Smooth muscle cell (in vitro differentiated cells): Measurements from ENCODE around the gene HSD17B1. TPM values are rescaled to one million over a fixed set of nuclear protein-coding genes. Genes with fewer than 3 reads are reported as not detected.
"Not testable (repeated sequence)": the region's sequence is repeated elsewhere in the genome, so short reads cannot be mapped to it uniquely, and the experiment has no call there.

ENCODE experiments used
- DNase-seq: peaks from one replicate; lab custom pipeline; 2025; ENCODE audit not compliant: unreplicated experiment; lab: John Stamatoyannopoulos, UW
- H2AFZ ChIP-seq: fragments of 200-600 bp; sonication (generic); 2 replicates; pipeline ENCODE4 v1.6.0; 2016; ENCODE audit warnings: antibody characterized with exemption, low read depth, mild to moderate bottlenecking
- H3F3A ChIP-seq: fragments of 200-600 bp; sonication (generic); 2 replicates; pipeline ENCODE4 v1.6.0; 2017; ENCODE audit warnings: antibody characterized with exemption, low read depth
- H3K27ac ChIP-seq: fragments of 200-600 bp; sonication (generic); 2 replicates; pipeline ENCODE4 v1.5.1; 2016; ENCODE audit warnings: low read depth, mild to moderate bottlenecking
- H3K27me3 ChIP-seq: fragments of 200-600 bp; sonication (generic); 2 replicates; pipeline ENCODE4 v1.6.1; 2016; ENCODE audit warnings: low read depth, mild to moderate bottlenecking
- H3K36me3 ChIP-seq: fragments of 200-600 bp; sonication (generic); 2 replicates; pipeline ENCODE4 v1.5.1; 2016; ENCODE audit warnings: low read depth
- H3K4me1 ChIP-seq: fragments of 200-600 bp; sonication (generic); 2 replicates; pipeline ENCODE4 v1.5.1; 2016; ENCODE audit warnings: low read depth
- H3K4me2 ChIP-seq: fragments of 200-600 bp; sonication (generic); 2 replicates; pipeline ENCODE4 v1.6.0; 2016; ENCODE audit warnings: mild to moderate bottlenecking
- H3K4me3 ChIP-seq: fragments of 200-600 bp; sonication (generic); 2 replicates; pipeline ENCODE4 v1.5.1; 2016; ENCODE audit warnings: mild to moderate bottlenecking
- H3K79me2 ChIP-seq: fragments of 200-600 bp; sonication (generic); 2 replicates; pipeline ENCODE4 v1.6.0; 2016; ENCODE audit warnings: low read depth, mild to moderate bottlenecking
- H3K9ac ChIP-seq: fragments of 200-600 bp; sonication (generic); 2 replicates; pipeline ENCODE4 v1.6.0; 2016; ENCODE audit warnings: low read depth
- H3K9me3 ChIP-seq: fragments of 200-600 bp; sonication (generic); replicated peaks from 2 replicates; pipeline ENCODE4 v1.5.1; 2016; ENCODE audit warnings: low read depth
- H4K20me1 ChIP-seq: fragments of 200-600 bp; sonication (generic); 2 replicates; pipeline ENCODE4 v1.6.0; 2016; ENCODE audit warnings: low read depth
- WGBS: methylation state at CpG from one replicate; pipeline ENCODE4 v1.1.7; 2016; ENCODE audit warnings: low lambda C conversion rate; 5-methylcytosine and 5-hydroxymethylcytosine counted together
- polyA plus RNA-seq: library from polyadenylated mRNA; unstranded; fragments of >200 nt; fragmentation: Nextera tagmentation; extraction: Ambion mirVana; gene quantifications from 2 replicates; pipeline ENCODE4 v1.2.1, GENCODE V29; 2016
- total RNA-seq: library from RNA; depleted of rRNA; stranded (reverse); fragments of >200 nt; gene quantifications from 2 replicates; pipeline ENCODE4 v1.2.3, GENCODE V29; 2014
- TF ChIP-seq, protein P1 (sequence below): fragments of 200-600 bp; sonication (generic); IDR thresholded peaks from 2 replicates; pipeline ENCODE4 v1.5.1; 2017; ENCODE audit warnings: borderline replicate concordance, mild to moderate bottlenecking, antibody characterized with exemption; ENCODE audit not compliant: insufficient read depth, poor library complexity, severe bottlenecking

Gene HSD17B1
- total and polyA plus RNA-seq, 2 experiments from 2014 or later = 0.40 to 3.5 TPM

DNA sequence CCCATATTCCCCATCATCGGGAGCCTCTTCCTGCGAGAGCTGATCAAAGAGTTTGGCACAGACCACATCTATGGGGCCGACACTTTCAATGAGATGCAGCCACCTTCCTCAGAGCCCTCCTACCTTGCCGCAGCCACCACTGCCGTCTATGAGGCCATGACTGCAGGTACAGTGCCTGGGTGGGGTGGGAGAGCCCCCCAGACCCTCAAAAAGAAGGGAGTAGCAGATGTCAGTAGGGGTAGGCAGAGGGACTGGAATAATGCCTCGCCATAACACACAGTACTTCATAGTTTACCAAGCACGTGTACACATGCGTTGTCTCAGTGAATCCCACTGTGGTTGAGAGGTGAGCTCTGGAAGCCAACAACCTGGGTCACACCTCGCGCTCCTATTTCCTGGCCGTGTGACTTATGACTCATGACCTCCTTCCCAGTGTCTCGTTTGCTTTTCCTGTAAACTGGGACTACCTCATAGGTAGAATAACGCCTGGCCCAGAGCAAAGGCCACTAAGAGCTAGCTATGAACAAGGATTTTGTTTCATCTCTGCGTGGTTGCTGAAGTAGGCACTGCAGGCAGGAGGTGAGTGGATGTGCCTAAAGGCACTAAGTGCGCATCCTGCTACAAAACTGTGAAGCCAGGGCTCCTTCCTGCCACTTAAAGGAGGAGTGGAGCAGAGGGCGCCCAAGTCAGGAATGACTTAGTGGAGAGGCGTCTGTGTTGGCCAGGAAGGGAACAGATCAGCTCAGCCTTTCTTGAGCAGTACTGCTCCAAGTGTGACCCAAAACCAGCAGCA, 11.5 kb upstream of the HSD17B1 start:
- H3K4me3 ChIP-seq = no peak overlapping the region
- no peaks in the 10 kb centered on the region for H3K4me1 ChIP-seq
- no peaks in the 10 kb centered on the region for H3K27me3 ChIP-seq
- DNase-seq = no peak
- peaks cover 5% of the 10 kb centered on the region for H3K79me2 ChIP-seq
- H3F3A ChIP-seq = peaks cover 5% of the 10 kb centered on the region
- H2AFZ ChIP-seq = no peak overlapping the region
- no peak overlapping the region for H3K4me2 ChIP-seq
- no peaks in the 10 kb centered on the region for H4K20me1 ChIP-seq
- no peaks in the 10 kb centered on the region for H3K9me3 ChIP-seq
- no peaks in the 10 kb centered on the region for H3K36me3 ChIP-seq
- TF ChIP-seq, protein P1, sequence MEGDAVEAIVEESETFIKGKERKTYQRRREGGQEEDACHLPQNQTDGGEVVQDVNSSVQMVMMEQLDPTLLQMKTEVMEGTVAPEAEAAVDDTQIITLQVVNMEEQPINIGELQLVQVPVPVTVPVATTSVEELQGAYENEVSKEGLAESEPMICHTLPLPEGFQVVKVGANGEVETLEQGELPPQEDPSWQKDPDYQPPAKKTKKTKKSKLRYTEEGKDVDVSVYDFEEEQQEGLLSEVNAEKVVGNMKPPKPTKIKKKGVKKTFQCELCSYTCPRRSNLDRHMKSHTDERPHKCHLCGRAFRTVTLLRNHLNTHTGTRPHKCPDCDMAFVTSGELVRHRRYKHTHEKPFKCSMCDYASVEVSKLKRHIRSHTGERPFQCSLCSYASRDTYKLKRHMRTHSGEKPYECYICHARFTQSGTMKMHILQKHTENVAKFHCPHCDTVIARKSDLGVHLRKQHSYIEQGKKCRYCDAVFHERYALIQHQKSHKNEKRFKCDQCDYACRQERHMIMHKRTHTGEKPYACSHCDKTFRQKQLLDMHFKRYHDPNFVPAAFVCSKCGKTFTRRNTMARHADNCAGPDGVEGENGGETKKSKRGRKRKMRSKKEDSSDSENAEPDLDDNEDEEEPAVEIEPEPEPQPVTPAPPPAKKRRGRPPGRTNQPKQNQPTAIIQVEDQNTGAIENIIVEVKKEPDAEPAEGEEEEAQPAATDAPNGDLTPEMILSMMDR = no peak
- no peak overlapping the region for H3K9ac ChIP-seq
- no peak overlapping the region for H3K27ac ChIP-seq
- 87% methylated on average over 17 of the region's 17 CpGs for WGBS

DNA sequence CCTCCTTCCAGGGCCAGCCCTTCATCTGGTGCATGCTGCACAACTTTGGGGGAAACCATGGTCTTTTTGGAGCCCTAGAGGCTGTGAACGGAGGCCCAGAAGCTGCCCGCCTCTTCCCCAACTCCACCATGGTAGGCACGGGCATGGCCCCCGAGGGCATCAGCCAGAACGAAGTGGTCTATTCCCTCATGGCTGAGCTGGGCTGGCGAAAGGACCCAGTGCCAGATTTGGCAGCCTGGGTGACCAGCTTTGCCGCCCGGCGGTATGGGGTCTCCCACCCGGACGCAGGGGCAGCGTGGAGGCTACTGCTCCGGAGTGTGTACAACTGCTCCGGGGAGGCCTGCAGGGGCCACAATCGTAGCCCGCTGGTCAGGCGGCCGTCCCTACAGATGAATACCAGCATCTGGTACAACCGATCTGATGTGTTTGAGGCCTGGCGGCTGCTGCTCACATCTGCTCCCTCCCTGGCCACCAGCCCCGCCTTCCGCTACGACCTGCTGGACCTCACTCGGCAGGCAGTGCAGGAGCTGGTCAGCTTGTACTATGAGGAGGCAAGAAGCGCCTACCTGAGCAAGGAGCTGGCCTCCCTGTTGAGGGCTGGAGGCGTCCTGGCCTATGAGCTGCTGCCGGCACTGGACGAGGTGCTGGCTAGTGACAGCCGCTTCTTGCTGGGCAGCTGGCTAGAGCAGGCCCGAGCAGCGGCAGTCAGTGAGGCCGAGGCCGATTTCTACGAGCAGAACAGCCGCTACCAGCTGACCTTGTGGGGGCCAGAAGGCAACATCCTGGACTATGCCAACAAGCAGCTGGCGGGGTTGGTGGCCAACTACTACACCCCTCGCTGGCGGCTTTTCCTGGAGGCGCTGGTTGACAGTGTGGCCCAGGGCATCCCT, 9.3 kb upstream of the HSD17B1 start:
- Histone ChIP-seq H3K4me2 (no peak overlapping the region), H3K9me3 (no peaks in the 10 kb centered on the region), H2AFZ (no peak overlapping the region), H3F3A (peaks cover 5% of the 10 kb centered on the region), H4K20me1 (no peaks in the 10 kb centered on the region), H3K27ac (no peak overlapping the region), H3K4me1 (no peaks in the 10 kb centered on the region), H3K9ac (no peak overlapping the region), H3K79me2 (no peaks in the 10 kb centered on the region), H3K4me3 (no peak overlapping the region), H3K27me3 (no peaks in the 10 kb centered on the region), H3K36me3 (no peaks in the 10 kb centered on the region)
- TF ChIP-seq, protein P1 = no peak
- 97% methylated on average over 39 of the region's 39 CpGs for WGBS
- no peak for DNase-seq

DNA sequence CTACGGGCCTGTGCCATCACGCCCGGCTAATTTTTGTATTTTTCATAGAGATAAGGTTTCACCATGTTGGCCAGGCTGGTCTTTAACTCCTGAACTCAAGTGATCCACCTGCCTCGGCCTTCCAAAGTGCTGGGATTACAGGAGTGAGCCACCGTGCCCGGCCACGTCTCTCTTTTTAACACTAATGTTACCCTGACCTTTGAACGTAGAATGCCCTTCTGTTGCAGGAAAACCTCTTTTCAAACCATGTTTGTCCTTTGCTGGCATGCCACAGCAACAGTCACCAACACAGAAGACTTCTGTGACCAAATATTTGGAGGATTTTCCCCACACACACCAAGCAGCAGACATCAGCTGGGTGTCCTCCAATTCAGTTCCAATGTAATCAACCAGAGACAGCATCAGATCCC, 7.8 kb upstream of the HSD17B1 start:
- Histone ChIP-seq H3F3A (peaks cover 5% of the 10 kb centered on the region), H3K9me3 (no peaks in the 10 kb centered on the region), H2AFZ (no peak overlapping the region), H4K20me1 (no peaks in the 10 kb centered on the region), H3K79me2 (no peaks in the 10 kb centered on the region), H3K4me3 (no peak overlapping the region), H3K36me3 (no peaks in the 10 kb centered on the region), H3K27me3 (no peaks in the 10 kb centered on the region), H3K9ac (no peak overlapping the region), H3K4me2 (no peak overlapping the region), H3K27ac (no peak overlapping the region), H3K4me1 (peaks cover 5% of the 10 kb centered on the region)
- TF ChIP-seq, protein P1 = no peak
- 86% methylated on average over 8 of the region's 8 CpGs for WGBS
- no peak for DNase-seq

DNA sequence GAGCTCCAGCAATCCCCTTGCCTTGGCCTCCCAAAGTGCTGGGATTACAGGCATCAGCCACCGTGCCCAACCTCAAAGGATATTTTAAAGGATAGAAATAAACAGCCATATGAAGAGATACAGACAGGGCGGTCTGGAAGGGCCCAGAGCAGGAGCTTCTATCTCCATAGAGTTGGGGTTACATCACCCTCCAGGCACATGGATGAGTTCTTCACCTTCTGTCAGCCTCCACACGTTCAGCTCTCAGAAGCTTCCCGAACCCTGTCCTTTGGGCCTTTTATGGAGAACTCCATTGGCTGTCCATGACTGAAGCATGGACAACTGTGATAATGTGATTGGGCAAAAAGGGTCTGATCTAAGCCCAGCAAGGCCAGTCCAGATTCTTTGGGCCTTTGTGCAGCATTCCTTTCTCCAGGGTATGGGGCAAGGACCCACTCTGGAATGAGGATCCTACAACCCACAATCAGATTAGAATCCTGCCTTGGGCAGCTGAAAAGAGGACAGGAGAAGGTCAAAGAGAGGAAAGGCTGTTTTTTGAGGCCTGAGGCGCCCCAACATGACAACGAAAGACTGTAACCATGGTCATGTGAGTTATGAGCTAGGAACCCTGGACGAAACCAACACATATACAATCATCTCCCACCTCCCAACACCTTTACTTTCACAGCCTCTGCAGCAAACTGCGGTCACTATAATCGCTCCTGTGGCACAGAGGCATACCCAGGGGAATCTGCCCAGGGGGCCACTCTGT, 6.8 kb upstream of the HSD17B1 start:
- not testable (repeated sequence) for H3K27me3 ChIP-seq, H3K9ac ChIP-seq, H3K4me2 ChIP-seq, H3K4me3 ChIP-seq, H3K27ac ChIP-seq, H3K79me2 ChIP-seq, H3K4me1 ChIP-seq, H3F3A ChIP-seq, H4K20me1 ChIP-seq, H3K36me3 ChIP-seq, H3K9me3 ChIP-seq, DNase-seq, H2AFZ ChIP-seq
- 81% methylated on average over 9 of the region's 9 CpGs for WGBS
